ENCODE data around the gene MCF2L.

MCF2L gene

DNA sequence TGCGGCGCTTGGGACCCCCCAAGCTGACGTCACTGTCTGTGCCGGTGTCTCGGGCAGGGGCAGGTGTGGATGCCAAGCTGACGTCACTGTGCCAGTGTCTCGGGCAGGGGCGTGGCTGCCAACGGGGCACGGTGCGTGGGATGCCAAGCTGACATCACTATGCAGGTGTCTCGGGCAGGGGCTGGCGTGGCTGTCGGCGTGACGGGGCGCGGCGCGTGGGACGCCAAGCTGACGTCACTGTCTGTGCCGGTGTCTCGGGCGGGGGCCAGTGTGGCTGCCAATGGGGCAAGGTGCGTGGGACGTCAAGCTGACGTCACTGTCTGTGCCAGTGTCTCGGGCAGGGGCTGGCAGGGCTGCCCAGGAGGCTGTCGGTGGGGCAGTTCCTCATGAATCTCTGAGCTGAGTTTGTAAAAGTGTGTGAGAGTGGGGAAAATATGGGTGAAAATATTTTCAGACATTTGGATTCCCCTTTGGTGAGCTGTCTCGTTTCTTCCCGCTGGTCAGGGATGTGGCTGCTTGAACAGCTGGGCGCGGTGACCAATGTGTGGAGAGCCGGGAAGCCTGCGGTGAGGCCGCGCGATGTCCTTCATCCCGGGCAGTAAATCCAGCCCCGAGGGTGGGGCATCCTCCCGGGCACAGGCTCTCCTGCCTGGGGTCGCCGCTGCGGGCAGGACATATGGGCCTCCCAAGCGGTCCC, 25.2 kb downstream of the MCF2L start:
- no peak overlapping the region for H3K4me3 ChIP-seq (ENCODE audit: low read depth, low read length)
- DNase-seq (ENCODE audit: low read depth), result no peak

DNA sequence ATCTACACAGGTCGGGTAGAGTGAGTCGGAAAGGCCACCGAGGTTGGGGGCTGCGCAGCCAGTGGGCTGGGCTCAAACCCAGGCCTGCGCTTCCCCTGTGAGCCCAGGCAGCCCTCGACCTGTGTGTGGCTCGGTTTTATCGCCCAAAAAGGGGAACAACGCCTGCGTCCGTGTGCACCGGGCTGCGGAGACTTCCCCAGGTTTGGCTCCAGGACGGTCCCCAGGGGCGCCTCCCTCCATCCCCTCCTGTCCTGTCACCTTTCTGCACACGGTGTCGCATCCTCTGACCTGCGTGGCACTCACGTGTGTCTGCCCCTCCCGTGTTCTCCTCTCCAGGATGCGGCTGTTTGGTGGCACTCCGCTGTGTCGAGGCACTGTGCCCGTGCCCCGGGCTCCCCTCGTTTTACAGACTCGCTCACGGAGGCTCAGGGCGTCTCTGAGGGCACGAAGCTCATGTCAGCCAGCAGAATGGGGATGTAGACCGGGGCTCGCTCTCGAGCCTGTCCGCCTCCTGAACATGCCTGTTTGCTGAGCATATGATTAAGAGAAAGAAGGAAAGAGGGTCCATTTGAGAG, 25.9 kb downstream of the MCF2L start:
- no peak for DNase-seq (ENCODE audit: low read depth)

GRCh38 chr13:112995395-112996191, 26.6 kb downstream of the MCF2L start:
- H3K4me3 ChIP-seq (ENCODE audit: low read depth, low read length), result no peak overlapping the region
- no peak for DNase-seq (ENCODE audit: low read depth)

More for the DNA sequence above, 25.9 kb downstream of the MCF2L start:
- no peak overlapping the region for H3K4me3 ChIP-seq (ENCODE audit: low read depth, low read length)

GRCh38 chr13:112996671-112997091, 27.7 kb downstream of the MCF2L start:
- no peak overlapping the region for H3K4me3 ChIP-seq (ENCODE audit: low read depth, low read length)
- no peak for DNase-seq (ENCODE audit: low read depth)

DNA sequence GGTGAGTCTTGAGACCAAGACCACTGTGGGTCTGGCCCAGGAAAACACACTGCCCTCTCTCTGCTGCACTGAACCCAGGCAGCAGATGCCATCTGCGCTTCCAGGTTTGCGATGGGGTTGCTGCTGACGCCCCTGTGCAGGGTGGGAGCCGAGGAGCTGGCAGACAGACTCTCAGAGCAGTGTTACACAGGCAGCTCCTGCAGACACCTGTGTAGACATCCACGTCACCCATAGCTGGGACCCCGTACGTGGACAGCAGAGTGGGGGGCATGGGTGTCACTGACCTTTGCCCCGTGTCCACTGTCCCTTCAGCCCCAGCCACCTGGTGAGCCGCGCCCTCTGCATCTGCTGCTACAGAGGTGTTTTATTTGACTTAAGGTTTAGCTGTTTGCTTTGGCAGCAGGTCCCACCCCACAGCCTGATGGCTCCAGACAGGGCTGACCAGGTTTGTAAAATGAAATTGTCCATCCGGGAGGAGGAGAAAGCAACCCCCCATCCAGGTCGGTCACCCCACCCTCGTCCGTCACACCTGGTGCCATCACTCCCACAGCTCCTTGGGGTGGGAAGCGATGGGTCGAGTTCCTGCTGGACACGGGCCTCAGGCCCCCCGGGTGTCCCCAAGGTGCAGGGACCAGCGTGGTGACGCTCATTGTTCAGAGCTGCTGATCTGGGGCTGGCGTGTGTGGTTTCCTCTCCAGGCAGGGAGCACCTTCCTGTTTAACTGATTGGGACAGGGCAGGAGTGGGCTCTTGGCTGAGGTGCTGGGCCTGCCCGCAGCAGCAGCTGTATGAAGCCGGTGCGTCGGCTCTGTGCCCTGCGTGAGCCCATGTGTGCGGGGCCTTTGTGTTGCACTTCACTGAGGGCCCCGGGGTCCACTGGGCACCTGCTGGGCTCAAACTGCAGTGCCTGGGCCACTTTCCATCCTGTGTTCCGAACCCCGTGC, 28.4 kb downstream of the MCF2L start:
- DNase-seq (ENCODE audit: low read depth), result no peak
- no peak overlapping the region for H3K4me3 ChIP-seq (ENCODE audit: low read depth, low read length)

DNA sequence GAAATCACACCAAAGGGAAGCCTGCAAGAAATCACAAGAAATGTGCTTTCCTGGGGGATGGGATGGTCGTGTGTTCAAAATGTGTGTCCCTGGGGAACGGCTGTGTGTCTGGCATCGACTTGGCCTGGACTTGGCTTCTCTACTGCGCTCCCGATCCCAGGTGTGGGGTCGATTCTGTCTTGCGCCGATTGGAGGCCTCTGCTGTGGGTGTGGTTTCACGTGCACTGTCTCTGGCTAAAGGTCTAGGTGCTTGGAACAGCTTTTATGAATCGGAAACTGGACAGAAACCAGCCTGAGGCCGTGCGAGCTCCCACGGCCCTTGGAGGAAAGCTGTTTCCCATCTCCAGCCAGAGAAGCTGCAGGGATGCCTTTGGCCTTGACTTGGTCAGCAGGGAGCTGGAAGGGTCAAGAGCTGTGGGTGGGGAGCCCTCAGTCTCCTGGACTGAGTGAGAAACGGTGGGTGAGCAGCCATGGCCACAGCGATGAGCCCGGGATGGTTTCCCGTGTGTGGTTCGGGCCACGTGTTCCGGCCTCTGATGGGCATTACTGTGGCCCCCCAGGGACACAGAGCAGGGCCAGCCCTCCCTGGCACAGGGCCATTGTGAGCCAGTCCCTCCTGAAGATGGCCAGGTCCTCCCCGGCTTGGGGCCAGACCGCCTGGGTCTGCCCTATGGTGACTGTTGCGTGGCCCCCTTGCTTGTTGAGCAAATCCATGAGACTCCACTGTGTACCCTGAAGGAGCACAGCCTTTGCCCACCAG, 29.7 kb downstream of the MCF2L start:
- DNase-seq (ENCODE audit: low read depth), result no peak
- no peak overlapping the region for H3K4me3 ChIP-seq (ENCODE audit: low read depth, low read length)

DNA sequence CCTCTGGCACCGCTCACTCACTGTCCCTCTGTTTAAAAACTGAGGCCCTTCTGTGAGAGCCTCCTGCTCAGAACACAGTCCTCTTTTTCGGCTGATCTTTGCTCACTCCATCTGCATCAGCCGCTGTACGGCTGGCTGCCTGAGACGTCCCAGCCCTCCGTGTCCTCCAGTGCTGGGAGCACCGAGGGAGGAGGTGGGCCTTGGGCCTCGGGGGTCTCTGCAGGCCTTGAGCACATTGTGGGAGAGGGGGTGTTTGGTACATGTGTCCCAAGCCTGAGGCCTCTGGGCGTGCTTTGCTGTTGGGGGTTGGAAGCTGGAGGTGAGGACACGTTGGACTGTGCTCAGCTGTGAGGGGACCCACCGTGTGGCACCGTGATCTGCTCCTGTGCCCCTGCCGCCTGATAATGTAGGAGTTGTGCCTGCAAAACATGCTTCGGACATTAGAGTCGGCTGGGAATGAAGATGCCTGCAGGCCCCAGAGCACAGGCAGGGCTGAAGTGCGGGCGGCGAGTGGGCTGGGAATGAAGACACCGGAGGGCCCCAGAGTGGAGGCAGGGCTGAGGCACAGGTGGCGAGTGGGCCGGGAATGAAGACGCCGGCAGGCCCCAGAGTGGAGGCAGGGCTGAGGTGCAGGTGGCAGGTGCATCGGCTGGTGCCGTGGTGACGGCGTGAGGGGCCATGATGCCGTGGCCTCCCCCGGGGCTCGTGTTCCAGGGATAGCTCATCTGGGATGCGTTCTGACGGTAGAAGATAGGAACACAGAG, 30.6 kb downstream of the MCF2L start:
- no peak for DNase-seq (ENCODE audit: low read depth)
- H3K4me3 ChIP-seq (ENCODE audit: low read depth, low read length), result no peak overlapping the region

GRCh38 chr13:113000575-113000974, 31.6 kb downstream of the MCF2L start:
- no peak for DNase-seq (ENCODE audit: low read depth)
- H3K4me3 ChIP-seq (ENCODE audit: low read depth, low read length), result no peak overlapping the region

DNA sequence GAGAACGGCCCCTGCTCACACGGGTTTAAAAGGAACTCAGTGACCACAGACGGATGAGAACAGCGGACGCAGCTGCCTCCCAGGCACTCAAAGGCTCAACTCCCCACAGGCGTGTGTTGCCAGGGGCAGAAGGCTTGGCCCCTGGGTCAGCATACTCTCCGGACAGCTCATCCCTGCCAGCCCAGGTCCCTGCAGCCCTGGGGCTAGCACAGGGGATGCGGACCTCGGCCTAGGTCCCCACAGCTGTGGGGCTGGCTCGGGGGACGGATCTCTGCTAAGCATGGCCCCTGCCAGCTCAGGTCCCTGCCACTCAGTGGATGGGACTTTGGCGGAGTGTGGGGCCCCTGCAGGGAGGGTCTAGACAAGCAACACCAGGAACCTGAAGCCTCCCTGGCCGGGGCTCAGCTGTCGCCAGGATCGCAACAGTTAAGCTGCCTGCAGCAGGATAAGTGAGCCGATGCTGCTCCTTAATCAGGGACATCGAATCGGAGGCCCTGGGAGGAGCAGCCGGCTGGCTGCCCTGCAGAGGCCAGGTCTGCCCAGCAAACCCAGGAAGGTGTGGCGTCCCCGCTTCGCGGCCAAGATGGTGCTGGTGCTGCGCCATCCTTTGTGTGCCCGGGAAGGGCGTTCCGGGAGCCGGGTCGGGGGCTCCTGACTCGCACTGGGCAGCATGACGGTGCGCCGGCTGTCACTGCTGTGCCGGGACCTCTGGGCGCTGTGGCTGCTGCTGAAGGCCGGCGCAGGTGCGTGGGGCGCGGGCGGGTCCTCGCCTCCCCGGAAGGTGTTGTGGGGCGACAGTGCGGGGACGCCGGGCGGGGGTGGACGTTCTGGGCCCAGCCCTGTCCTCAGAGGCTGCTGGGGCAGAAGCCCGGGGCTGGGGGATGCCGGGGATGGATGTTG, 32.5 kb downstream of the MCF2L start:
- peak; percentile 22 for DNase-seq (ENCODE audit: low read depth)

DNA sequence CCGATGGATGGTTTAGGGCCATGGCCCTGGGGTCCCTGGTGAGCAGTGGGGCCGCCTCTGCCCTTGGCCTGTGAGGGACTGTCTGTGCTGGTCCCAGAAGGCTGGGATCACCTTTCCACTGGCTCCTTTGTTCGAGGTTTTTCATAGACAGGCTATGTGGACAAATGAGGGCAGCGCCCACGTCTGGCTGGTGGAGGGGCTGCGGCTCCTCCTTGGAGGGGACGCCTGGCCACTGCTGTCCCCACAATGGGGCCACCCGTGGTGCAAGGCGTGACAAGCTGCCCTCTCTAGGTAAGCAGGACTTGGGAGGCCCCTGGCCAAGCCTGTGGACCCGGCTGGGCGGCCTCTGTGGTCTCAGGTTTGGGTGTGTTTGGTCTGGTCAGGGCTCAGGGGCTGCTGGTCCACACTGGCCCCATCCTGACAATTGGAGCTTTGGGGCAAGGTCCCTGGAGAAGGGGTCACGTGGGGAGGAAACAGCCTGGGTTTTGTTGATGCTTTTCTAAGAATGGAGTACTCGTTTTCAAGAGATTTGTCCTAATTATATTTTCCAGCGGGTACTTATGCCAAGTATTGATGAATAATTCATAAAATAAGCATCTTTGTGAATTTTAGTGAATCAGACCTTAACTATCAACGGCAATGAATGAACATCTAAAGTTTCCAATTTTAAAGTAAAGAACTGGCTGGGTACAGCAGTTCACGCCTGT, 33.3 kb downstream of the MCF2L start:
- no peak for DNase-seq (ENCODE audit: low read depth)
- H3K4me3 ChIP-seq (ENCODE audit: low read depth, low read length), result peak overlapping the region; percentile 40

More for the DNA sequence above, 32.5 kb downstream of the MCF2L start:
- peak overlapping the region; percentile 40 for H3K4me3 ChIP-seq (ENCODE audit: low read depth, low read length)

GRCh38 chr13:113002913-113003290, 33.9 kb downstream of the MCF2L start:
- no peak overlapping the region for H3K4me3 ChIP-seq (ENCODE audit: low read depth, low read length)
- no peak for DNase-seq (ENCODE audit: low read depth)

DNA sequence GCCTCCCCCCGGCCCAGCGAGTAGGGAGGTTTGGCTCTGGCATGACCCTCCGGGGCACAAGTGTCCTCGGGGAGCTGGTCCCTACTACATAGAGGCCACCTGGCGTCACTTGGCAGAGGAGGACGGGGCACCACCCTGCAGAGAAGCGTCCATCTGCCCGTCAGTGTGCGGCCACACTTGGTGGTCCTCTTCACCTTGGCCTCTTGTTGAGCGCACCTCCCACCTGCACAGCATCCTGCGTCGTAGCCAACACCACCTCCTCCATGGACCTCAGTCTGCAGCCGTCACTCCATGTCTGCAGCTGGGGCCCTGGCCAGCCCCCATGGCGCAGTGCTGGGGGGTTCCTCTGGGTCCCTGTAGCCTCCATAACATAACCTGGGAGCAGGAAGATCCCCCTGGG, 35.1 kb downstream of the MCF2L start:
- H3K4me3 ChIP-seq (ENCODE audit: low read depth, low read length), result no peak overlapping the region
- no peak for DNase-seq (ENCODE audit: low read depth)

DNA sequence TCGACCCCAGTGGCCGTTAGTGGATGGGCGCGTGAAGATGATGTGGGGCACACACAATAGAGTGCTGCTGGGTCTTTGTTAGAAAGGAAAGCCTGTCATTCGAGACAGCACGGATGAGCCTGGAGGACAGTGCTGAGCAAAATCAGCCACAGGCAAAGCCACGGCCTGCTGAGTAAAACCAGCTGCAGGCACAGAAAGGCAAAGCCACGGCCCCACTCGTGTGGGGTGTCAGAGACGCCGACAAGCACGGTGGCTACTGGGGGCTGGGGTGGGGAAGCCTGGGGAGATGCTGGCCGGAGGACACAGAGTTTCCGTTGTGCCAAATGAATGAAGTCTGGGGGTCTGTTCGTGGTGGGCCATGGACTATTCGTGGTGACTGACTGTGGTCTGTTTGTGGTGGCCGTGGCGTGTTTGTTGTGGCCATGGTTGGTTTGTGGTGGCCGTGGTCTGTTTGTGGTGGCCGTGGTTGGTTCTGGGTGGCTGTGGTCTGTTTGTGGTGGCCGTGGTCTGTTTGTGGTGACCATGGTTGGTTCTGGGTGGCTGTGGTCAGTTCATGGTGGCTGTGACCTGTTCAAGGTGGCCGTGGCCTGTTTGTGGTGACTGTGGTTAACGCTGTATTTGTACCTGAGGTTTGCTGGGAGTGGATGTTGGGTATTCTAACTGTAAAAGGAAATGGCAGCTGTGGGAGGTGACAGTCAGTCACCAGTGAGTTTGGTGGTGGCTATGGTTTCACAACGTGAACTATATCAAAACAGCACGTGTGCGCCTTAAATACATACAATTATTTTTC, 36.3 kb downstream of the MCF2L start:
- H3K4me3 ChIP-seq (ENCODE audit: low read depth, low read length), result no peak overlapping the region
- no peak for DNase-seq (ENCODE audit: low read depth)

DNA sequence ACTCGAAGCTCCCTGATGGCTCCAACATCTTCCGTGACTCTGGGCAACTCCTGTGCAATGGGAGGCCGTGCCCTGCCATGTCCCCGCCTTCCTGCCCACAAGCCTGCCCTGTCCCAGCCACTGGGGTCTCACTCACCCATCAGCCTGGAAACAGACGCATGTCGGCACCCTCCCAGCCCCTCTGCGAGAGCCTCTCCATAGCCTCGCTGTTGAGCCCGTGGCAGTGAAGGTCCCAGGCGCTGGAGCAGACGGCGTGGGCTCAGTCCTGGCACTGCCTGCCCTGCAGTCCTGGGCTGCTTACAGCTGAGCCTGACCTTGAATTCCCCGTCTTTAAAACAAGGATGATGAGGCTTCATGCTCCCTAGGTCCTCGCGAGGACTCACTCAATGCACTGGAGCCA, 37.0 kb downstream of the MCF2L start:
- H3K4me3 ChIP-seq (ENCODE audit: low read depth, low read length), result no peak overlapping the region
- DNase-seq (ENCODE audit: low read depth), result no peak

DNA sequence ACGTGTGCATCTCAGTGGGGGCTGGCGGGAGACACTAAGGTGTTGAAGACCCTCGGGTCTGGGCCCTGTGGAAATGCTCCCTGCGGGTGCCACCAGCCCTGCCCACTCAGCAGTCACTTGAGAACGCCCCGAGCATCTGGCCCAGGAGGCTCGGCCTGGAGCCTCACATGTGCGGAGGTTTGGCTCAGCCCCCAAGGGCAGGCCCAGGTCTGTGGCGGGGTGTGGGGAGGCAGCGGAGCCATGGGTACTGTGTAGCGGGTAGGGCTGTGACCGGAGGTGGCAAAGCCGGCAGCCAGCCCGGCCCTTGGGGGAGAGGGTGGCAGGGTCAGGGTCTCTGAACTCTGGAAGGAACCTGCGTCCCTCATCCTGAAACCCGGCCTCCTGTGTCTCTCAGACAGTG, 37.6 kb downstream of the MCF2L start:
- no peak overlapping the region for H3K4me3 ChIP-seq (ENCODE audit: low read depth, low read length)
- no peak for DNase-seq (ENCODE audit: low read depth)

- H3K4me3 ChIP-seq (ENCODE audit: low read depth, low read length), result no peak overlapping the region
- no peak for DNase-seq (ENCODE audit: low read depth)
Observed at GRCh38 chr13:113008851-113009250, 39.8 kb downstream of the MCF2L start.

All from skeletal muscle cell (primary cell).